DND-41 (cell line): ENCODE measurements around the gene CDC16.

Source experiments
- EZH2 ChIP-seq: IDR thresholded peaks from 3 replicates; pipeline ENCODE4 v1.6.1; 2012; ENCODE audit warnings: borderline replicate concordance, low read depth, mild to moderate bottlenecking, moderate library complexity, low read length, inconsistent platforms; ENCODE audit not compliant: severe bottlenecking
- TF ChIP-seq, protein P1 (sequence below): IDR thresholded peaks from 2 replicates; pipeline ENCODE4 v1.5.1; 2012; ENCODE audit warnings: borderline replicate concordance, low read length, moderate library complexity, mild to moderate bottlenecking; ENCODE audit not compliant: poor library complexity, severe bottlenecking; ENCODE audit errors: extremely low read depth

DNA sequence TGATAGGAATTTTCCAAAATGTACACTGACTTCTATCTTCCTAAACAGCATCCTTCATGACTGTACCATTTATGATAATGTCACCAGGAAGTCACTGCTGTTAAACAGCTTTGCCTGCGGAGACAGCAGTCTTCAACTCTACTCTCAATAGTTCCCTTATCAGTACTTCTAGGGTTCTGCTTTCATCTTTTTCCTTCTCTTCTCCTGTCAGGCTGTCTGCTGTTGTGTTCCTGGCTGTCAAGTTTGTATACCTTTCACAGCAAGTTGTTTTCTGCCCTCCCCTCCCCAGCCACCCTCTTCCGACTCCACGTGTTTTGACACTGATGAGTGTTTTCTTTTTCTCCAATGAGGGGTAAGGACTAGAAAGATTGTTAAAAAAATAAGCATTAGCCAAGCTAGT, 48.9 kb downstream of the CDC16 start:
- TF ChIP-seq, protein P1, sequence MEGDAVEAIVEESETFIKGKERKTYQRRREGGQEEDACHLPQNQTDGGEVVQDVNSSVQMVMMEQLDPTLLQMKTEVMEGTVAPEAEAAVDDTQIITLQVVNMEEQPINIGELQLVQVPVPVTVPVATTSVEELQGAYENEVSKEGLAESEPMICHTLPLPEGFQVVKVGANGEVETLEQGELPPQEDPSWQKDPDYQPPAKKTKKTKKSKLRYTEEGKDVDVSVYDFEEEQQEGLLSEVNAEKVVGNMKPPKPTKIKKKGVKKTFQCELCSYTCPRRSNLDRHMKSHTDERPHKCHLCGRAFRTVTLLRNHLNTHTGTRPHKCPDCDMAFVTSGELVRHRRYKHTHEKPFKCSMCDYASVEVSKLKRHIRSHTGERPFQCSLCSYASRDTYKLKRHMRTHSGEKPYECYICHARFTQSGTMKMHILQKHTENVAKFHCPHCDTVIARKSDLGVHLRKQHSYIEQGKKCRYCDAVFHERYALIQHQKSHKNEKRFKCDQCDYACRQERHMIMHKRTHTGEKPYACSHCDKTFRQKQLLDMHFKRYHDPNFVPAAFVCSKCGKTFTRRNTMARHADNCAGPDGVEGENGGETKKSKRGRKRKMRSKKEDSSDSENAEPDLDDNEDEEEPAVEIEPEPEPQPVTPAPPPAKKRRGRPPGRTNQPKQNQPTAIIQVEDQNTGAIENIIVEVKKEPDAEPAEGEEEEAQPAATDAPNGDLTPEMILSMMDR: no peak
- no peak for TF ChIP-seq EZH2
